WI38 (cell line): Measurements from ENCODE around the gene RANBP1.

Experiments
- H3K4me3 ChIP-seq: 2 replicates; pipeline ENCODE4 v1.5.1; 2011; ENCODE audit warnings: low read depth, mild to moderate bottlenecking, control low read depth, low read length
- TF ChIP-seq, protein P1 (sequence below): IDR thresholded peaks from 2 replicates; pipeline ENCODE4 v1.5.1; 2012; ENCODE audit warnings: low read depth, mild to moderate bottlenecking, control low read depth, low read length

RANBP1 gene

DNA sequence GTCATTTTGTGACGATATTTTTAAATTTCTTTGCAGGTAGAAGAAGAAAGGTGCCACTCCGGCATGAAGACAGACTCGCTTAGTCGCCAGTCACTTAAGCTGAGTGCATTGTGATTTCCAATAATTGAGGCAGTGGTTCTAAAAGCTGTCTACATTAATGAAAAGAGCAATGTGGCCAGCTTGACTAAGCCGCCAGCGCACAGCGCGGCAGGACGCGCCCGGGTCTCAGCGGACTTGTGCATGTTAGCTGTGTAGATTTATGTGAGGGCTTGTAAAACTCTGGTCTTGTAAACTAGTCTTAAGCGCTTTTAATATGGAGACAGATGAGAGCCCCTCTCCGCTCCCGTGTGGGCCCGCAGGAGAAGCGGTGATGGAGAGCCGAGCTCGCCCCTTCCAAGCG, 30.3 kb upstream of the RANBP1 start:
- TF ChIP-seq, protein P1, sequence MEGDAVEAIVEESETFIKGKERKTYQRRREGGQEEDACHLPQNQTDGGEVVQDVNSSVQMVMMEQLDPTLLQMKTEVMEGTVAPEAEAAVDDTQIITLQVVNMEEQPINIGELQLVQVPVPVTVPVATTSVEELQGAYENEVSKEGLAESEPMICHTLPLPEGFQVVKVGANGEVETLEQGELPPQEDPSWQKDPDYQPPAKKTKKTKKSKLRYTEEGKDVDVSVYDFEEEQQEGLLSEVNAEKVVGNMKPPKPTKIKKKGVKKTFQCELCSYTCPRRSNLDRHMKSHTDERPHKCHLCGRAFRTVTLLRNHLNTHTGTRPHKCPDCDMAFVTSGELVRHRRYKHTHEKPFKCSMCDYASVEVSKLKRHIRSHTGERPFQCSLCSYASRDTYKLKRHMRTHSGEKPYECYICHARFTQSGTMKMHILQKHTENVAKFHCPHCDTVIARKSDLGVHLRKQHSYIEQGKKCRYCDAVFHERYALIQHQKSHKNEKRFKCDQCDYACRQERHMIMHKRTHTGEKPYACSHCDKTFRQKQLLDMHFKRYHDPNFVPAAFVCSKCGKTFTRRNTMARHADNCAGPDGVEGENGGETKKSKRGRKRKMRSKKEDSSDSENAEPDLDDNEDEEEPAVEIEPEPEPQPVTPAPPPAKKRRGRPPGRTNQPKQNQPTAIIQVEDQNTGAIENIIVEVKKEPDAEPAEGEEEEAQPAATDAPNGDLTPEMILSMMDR, result no peak
- no peak overlapping the region for H3K4me3 ChIP-seq

DNA sequence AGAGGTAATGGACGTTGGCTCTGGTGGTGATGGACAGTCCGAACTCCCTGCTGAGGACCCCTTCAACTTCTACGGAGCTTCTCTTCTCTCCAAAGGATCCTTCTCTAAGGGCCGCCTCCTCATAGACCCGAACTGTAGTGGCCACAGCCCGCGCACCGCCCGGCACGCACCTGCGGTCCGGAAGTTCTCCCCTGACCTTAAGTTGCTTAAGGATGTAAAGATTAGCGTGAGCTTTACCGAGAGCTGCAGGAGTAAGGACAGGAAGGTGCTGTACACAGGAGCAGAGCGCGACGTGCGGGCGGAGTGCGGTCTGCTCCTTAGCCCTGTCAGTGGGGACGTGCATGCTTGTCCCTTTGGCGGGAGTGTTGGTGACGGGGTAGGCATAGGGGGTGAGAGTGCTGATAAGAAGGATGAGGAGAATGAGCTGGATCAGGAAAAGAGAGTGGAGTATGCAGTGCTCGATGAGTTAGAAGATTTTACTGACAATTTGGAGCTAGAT, 29.8 kb upstream of the RANBP1 start:
- TF ChIP-seq, protein P1, result no peak
- no peak overlapping the region for H3K4me3 ChIP-seq

DNA sequence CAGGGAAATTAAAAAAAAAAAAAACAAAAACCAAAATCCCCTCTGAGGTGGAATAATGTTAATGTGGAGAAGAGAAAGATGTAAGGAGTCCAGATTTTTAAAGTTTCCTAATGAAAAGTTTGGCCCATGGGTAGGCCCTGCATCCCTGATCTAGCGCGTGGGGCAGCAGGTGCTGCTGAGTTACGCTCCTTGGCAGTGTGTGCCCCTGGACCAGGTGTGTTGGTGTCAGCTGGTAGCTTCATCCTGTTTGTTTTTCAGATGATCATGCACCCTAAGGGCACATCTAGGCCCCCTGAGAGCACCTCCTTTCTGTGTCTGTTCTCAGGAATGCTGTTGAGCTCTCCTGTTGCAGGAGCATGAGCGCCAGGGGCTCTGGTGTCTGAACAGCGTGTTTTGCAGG, 29.1 kb upstream of the RANBP1 start:
- TF ChIP-seq, protein P1, result no peak

DNA sequence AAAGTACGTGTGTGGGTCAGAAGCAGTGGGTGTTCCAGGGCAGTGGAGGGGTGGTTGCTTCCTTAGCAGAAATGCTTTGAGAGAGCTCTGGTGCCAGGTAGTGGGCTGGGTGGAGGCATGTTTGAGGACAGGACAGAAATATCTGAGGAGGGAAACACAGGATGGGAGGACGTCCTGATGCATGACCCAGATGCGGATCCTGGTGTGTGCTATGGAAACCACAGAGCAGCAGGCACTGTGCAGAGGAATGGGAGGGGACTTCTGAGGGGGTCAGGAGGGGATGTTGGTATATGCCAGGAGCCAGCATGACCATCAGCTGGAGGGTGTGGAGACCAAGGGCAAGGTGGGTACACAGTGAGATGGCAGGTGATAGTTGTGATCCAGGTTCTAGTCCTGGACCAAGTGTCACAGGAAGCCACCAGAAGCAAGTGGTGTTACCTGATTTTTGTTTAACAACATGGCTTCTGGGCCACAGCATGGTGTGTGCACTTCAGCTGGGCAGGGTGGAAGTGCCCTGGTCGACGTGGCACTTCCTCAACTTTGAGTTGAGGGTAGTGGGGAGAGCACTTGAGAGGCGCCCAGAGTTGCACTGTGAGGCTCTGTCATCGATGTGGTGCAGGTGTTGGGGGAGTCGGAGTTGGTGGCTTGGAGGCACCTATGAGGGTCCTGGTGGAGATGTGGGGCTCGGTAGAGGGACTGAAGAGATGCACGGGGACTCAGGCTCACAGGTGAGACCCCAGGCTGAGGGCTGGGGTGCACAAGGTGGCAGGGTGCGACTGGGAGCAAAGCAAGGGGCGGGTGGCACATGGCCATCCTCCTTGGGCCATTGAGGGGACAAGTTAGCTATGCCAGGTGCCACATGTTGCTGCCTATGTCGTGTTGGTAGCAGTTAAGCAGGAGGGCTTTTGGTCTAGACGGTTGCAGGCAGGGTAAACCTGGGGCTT, 28.3 kb upstream of the RANBP1 start:
- TF ChIP-seq, protein P1, result no peak
- no peak overlapping the region for H3K4me3 ChIP-seq

More for the DNA sequence above, 29.1 kb upstream of the RANBP1 start:
- no peak overlapping the region for H3K4me3 ChIP-seq

DNA sequence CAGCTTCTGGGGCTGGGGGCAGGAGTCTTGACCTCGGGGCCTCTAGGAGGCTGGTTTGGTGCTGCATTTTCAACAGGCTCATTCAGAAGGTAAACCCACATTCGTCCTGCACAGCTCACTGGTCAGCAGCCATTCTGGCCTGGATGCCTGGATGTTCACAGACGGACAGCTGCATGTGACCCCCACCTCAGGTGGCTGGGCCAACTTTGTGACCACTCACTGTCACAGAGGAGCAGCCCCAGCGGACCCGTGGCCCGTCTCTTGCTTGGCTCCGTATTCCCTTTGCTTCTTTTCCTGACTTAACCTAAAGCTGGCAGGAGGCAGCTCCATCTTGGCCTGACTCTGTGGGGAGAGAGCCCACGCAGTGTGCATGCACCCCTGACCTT, 27.6 kb upstream of the RANBP1 start:
- no peak overlapping the region for H3K4me3 ChIP-seq
- TF ChIP-seq, protein P1, result no peak

DNA sequence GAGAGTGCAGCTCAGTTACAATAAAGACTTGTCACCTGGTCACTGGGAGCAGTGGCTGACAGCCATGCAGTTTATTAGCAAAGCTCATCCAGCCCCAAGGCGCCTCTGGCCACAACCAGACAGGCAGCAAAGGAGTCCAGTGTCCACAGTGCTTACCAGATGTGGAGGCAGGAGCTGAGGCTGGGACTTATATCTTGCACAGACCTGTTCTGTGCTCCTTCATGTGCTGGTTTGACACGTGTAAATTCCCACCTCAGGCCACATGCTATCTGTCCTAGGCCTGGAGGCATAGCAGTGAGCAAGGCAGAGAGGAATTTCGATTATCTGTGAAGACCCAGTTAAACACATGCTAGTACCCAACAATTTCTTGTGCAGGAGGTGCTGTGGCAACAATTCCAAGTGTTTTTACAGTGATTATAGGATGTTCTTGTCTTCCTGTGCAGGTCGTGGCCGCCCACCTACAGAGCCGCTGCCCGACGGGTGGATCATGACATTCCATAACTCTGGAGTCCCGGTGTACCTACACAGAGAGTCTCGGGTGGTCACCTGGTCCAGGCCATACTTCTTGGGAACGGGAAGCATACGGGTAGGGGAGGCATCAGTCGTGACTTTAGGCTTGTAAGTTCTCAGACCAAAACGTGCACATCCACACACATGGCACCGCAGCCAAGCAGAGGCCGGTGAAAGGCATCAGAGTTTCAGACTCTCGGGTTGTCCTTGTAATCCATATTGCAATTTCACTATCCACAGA, 26.5 kb upstream of the RANBP1 start:
- H3K4me3 ChIP-seq, result no peak overlapping the region
- TF ChIP-seq, protein P1, result no peak
